ENCODE data around the gene CPLX1. TPM values are rescaled to one million over a fixed set of nuclear protein-coding genes. Genes with fewer than 3 reads are reported as not detected.
"Not testable (repeated sequence)": the region's sequence is repeated elsewhere in the genome, so short reads cannot be mapped to it uniquely, and the experiment has no call there.

CPLX1 gene
- total and polyA plus RNA-seq, 4 donors: 0.13 to 13.7 (median 2.8) TPM

DNA sequence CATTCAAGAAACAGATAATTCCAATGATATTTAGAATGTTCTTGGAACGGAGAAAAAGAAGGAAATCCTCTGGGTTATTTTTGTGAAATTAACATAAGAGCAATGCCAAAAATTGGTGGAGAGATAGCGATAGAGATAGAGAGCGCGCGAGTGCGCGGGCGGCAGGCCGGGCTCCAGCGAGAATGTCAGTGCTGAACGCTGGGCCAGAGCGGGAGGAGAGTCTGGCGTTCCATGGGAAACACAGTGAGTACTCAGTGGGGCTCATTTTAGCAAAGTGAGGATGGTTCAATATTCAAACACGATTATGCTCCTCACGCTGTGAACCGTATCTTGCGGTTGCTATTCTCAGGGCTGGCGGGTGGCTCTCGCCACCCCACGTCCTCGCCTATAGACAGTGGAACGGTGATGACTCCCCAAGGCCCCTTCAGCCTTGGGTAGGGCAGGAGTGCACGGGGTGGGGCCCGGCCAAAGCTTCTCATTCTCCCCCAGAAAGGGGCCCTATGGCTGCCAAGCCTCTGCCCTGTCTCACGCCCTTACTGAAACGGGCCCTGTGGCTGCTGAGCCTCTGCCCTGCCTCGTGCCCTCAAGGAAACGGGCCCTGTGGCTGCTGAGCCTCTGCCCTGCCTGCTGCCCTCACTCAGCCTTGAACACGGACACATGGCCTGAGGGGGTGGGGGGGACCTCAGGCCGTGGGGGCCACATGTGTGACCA, 16.9 kb downstream of the CPLX1 start:
- no peak overlapping the region for H3K27ac ChIP-seq (ENCODE audit: low read depth in 1 of 2, low read length in 2 of 2)
- ATAC-seq (ENCODE audit: low FRiP score) (peak; percentile 33), DNase-seq (peak in 1 of 2 donors; percentile 57)
- H3K27me3 ChIP-seq (ENCODE audit: control insufficient read depth in 1 of 2, insufficient read depth in 2 of 2, low read length in 1 of 2): no peaks in the 10 kb centered on the region
- peaks cover 4% of the 10 kb centered on the region for H3K9me3 ChIP-seq (ENCODE audit: control insufficient read depth, low read length)
- intact Hi-C loops (cut with DNase I): no loop called here
- no peaks in the 10 kb centered on the region for H3K4me1 ChIP-seq (ENCODE audit: control insufficient read depth in 1 of 2, insufficient read depth in 2 of 2, low read length in 2 of 2)
- 79 to 80% methylated on average over 30 of the region's 30 CpGs for WGBS, 2 donors
- no peaks in the 10 kb centered on the region for H3K36me3 ChIP-seq (ENCODE audit: control insufficient read depth in 1 of 2, insufficient read depth in 2 of 2, low read length in 1 of 2)
- H3K4me3 ChIP-seq (ENCODE audit: low read length in 2 of 2): no peak overlapping the region

DNA sequence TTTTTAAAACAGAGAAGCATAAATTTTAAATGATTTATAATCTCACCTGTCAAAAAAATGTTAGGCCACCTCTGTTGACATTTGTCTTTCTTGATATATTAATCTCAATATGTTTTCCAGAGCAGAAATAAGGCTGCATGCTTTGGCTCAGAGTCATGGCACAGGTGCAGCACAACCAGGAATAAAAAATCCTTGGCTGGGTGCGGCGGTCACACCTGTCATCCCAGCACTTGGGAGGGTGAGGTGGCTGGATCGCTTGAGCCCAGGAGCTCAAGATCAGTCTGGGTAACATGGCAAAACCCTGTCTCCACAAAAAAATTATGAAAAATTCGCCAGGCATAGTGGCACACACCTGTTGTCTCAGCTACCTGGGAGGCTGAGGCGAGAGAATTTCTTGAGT, 18.1 kb downstream of the CPLX1 start:
- WGBS, 2 donors: 81 to 83% methylated on average over 5 of the region's 5 CpGs
- H3K36me3 ChIP-seq (ENCODE audit: control insufficient read depth in 1 of 2, insufficient read depth in 2 of 2, low read length in 1 of 2): no peaks in the 10 kb centered on the region
- H3K4me1 ChIP-seq (ENCODE audit: control insufficient read depth in 1 of 2, insufficient read depth in 2 of 2, low read length in 2 of 2): no peaks in the 10 kb centered on the region
- ATAC-seq (ENCODE audit: low FRiP score) (no peak), DNase-seq (peak in 1 of 2 donors; percentile 39)
- intact Hi-C loops (cut with DNase I): no loop called here
- no peaks in the 10 kb centered on the region for H3K27me3 ChIP-seq (ENCODE audit: control insufficient read depth in 1 of 2, insufficient read depth in 2 of 2, low read length in 1 of 2)
- peaks cover 4% of the 10 kb centered on the region for H3K9me3 ChIP-seq (ENCODE audit: control insufficient read depth, low read length)
- no peak overlapping the region for H3K27ac ChIP-seq (ENCODE audit: low read depth in 1 of 2, low read length in 2 of 2)
- no peak overlapping the region for H3K4me3 ChIP-seq (ENCODE audit: low read length in 2 of 2)

DNA sequence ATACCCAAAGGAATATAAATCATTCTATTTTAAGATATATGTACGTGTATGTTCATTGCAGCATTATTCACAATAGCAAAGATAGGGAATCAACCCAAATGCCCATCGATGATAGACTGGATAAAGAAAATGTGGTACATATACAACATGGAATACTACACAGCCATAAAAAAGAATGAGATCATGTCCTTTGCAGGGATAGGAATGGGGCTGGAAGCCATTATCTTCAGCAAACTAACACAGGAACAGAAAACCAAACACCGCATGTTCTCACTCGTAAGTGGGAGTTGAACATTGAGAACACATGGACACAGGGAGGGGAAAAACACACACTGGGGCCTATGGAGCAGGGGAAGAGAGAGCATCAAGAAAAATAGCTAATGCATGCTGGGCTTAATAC, 18.9 kb downstream of the CPLX1 start:
- ATAC-seq (ENCODE audit: low FRiP score); H3K4me3 ChIP-seq (ENCODE audit: low read length in 2 of 2); H3K9me3 ChIP-seq (ENCODE audit: control insufficient read depth, low read length); H3K27ac ChIP-seq (ENCODE audit: low read depth in 1 of 2, low read length in 2 of 2); H3K27me3 ChIP-seq (ENCODE audit: control insufficient read depth in 1 of 2, insufficient read depth in 2 of 2, low read length in 1 of 2); intact Hi-C loops (cut with DNase I); H3K36me3 ChIP-seq (ENCODE audit: control insufficient read depth in 1 of 2, insufficient read depth in 2 of 2, low read length in 1 of 2); DNase-seq; H3K4me1 ChIP-seq (ENCODE audit: control insufficient read depth in 1 of 2, insufficient read depth in 2 of 2, low read length in 2 of 2): not testable (repeated sequence)
- 73 to 80% methylated on average over 4 of the region's 4 CpGs for WGBS, 2 donors

DNA sequence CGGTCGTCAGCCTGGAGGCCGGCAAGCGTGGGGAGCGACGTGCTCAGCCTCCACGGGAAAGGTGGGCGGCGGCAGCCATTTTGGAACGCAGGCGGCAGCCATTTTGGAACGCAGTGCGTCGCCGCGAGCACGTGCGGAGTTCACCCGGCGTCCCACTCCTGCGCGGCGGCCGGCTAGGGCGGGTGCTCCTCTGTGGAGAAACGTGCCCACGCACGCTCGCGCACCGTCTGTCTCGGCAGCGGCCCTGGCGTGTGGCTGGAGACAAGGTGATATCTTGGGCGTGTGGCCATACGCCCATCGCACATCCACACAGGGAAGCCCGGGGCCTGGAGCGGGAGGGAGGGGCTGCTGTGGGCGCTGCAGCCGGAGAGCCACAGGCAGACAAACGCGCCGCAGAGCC, 21.1 kb downstream of the CPLX1 start:
- peaks cover 6% of the 10 kb centered on the region for H3K9me3 ChIP-seq (ENCODE audit: control insufficient read depth, low read length)
- H3K27ac ChIP-seq (ENCODE audit: low read depth in 1 of 2, low read length in 2 of 2): no peak overlapping the region
- no peaks in the 10 kb centered on the region for H3K4me1 ChIP-seq (ENCODE audit: control insufficient read depth in 1 of 2, insufficient read depth in 2 of 2, low read length in 2 of 2)
- WGBS, 2 donors: 70 to 82% methylated on average over 44 of the region's 44 CpGs
- no peak overlapping the region for H3K4me3 ChIP-seq (ENCODE audit: low read length in 2 of 2)
- H3K27me3 ChIP-seq (ENCODE audit: control insufficient read depth in 1 of 2, insufficient read depth in 2 of 2, low read length in 1 of 2): no peaks in the 10 kb centered on the region
- intact Hi-C loops (cut with DNase I): no loop called here
- peak in 1 of 2 donors; percentile 75 for DNase-seq
- no peak for ATAC-seq (ENCODE audit: low FRiP score)
- no peaks in the 10 kb centered on the region for H3K36me3 ChIP-seq (ENCODE audit: control insufficient read depth in 1 of 2, insufficient read depth in 2 of 2, low read length in 1 of 2)

DNA sequence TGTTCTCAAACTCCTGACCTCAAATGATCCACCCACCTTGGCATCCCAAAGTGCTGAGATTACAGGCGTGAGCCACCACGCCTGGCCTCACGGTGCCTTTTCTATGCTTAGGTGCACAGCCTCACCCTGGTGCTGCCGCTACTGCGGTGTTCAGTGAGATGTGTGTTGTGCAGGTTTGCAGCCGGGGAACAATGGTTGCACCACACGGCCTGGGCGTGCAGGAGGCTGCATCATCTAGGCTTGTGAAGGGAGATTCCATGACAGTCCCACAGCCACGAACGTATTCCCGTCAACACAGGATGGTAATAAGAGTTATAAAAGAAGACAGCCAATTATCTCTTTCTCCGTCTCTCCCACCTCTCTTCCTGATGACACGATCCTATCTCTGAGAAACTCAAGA, 22.0 kb downstream of the CPLX1 start:
- intact Hi-C loops (cut with DNase I): no loop called here
- no peak overlapping the region for H3K4me3 ChIP-seq (ENCODE audit: low read length in 2 of 2)
- WGBS, 2 donors: 93% methylated on average over 13 of the region's 13 CpGs
- no peaks in the 10 kb centered on the region for H3K27me3 ChIP-seq (ENCODE audit: control insufficient read depth in 1 of 2, insufficient read depth in 2 of 2, low read length in 1 of 2)
- no peak for ATAC-seq (ENCODE audit: low FRiP score)
- H3K9me3 ChIP-seq (ENCODE audit: control insufficient read depth, low read length): peaks cover 6% of the 10 kb centered on the region
- no peaks in the 10 kb centered on the region for H3K4me1 ChIP-seq (ENCODE audit: control insufficient read depth in 1 of 2, insufficient read depth in 2 of 2, low read length in 2 of 2)
- H3K36me3 ChIP-seq (ENCODE audit: control insufficient read depth in 1 of 2, insufficient read depth in 2 of 2, low read length in 1 of 2): no peaks in the 10 kb centered on the region
- no peak overlapping the region for H3K27ac ChIP-seq (ENCODE audit: low read depth in 1 of 2, low read length in 2 of 2)
- DNase-seq: peak in 1 of 2 donors; percentile 24

DNA sequence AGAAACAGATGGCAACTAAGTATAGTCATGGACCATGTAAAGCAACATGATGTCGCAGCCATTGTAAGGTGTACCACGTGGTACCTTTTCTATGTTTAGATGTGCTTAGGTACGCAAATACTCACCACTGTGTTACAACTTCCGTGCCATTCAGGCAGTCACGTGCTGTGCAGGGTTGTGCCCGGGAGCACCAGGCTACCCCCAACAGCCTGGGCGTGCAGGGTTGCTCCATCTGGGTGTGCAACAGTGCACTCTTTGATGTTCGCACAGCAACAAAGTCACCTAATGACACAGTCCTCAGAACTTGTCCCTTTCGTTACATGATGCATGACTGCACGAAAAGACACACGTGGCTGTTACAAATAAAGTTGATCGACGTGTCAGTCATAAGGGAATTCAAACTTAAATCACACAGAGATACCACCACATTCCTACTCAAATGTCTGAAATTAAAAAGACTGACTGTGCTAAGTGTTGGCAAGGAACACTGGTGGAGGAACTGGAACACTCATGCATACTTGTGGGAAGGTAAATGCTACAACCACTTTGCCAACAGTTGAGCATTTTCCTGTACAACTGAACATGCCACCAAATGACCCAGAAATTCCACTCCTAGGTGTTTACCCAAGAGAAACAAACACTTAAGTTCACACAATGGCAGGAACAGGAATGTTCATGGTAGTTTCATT, 24.3 kb downstream of the CPLX1 start:
- WGBS, 2 donors: 88 to 89% methylated on average over 13 of the region's 13 CpGs
- H3K4me1 ChIP-seq (ENCODE audit: control insufficient read depth in 1 of 2, insufficient read depth in 2 of 2, low read length in 2 of 2): no peaks in the 10 kb centered on the region
- H3K27me3 ChIP-seq (ENCODE audit: control insufficient read depth in 1 of 2, insufficient read depth in 2 of 2, low read length in 1 of 2): no peaks in the 10 kb centered on the region
- H3K27ac ChIP-seq (ENCODE audit: low read depth in 1 of 2, low read length in 2 of 2): no peak overlapping the region
- H3K36me3 ChIP-seq (ENCODE audit: control insufficient read depth in 1 of 2, insufficient read depth in 2 of 2, low read length in 1 of 2): no peaks in the 10 kb centered on the region
- peaks cover 6% of the 10 kb centered on the region for H3K9me3 ChIP-seq (ENCODE audit: control insufficient read depth, low read length)
- intact Hi-C loops (cut with DNase I): no loop called here
- no peak overlapping the region for H3K4me3 ChIP-seq (ENCODE audit: low read length in 2 of 2)
- no peak for ATAC-seq (ENCODE audit: low FRiP score)
- peak in 1 of 2 donors; percentile 58 for DNase-seq

DNA sequence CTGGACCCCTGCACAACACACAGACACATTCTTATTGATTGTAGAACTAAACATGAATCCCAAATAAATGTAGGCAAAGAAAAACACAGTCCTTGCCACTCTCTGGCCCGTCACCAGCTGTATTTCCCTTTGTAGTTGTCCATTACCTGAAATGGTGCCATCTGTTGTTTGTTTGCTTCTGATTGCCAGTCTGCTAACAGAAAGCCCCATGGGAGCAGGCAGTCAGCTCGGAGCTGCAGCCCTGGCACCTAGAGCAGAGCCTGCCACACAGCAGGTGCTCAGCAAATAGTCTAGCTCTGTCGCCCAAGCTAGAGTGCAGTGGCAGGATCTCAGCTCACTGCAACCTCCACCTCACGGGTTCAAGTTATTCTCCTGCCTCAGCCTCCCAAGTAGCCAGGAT, 28.9 kb downstream of the CPLX1 start:
- Histone ChIP-seq H3K4me1 (ENCODE audit: control insufficient read depth in 1 of 2, insufficient read depth in 2 of 2, low read length in 2 of 2) (no peaks in the 10 kb centered on the region), H3K4me3 (ENCODE audit: low read length in 2 of 2) (no peak overlapping the region), H3K27ac (ENCODE audit: low read depth in 1 of 2, low read length in 2 of 2) (no peak overlapping the region), H3K27me3 (ENCODE audit: control insufficient read depth in 1 of 2, insufficient read depth in 2 of 2, low read length in 1 of 2) (no peaks in the 10 kb centered on the region), H3K9me3 (ENCODE audit: control insufficient read depth, low read length) (peaks cover 3% of the 10 kb centered on the region), H3K36me3 (ENCODE audit: control insufficient read depth in 1 of 2, insufficient read depth in 2 of 2, low read length in 1 of 2) (no peaks in the 10 kb centered on the region)
- intact Hi-C loops (cut with DNase I): no loop called here
- DNase-seq: peak; percentile 9 to 21
- no peak for ATAC-seq (ENCODE audit: low FRiP score)
- 74 to 81% methylated on average over 4 of the region's 4 CpGs for WGBS, 2 donors

DNA sequence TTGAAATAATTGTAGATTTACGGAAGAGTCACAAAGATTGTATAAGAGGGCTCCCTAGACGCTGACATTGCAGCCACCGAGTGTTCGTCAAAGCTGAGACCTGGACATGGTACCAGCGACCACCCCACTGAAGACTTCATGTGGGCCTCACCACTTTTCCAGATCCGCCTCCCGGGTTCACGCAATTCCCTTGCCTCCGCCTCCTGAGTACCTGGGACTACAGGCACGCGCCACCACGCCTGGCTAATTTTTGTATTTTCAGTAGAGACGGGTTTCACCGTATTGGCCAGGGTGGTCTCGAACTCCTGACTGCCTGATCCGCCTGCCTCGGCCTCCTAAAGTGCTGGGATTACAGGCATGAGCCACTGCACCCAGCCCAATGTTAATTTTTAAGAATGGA, 29.7 kb downstream of the CPLX1 start:
- ATAC-seq (ENCODE audit: low FRiP score): no peak
- intact Hi-C loops (cut with DNase I): no loop called here

DNA sequence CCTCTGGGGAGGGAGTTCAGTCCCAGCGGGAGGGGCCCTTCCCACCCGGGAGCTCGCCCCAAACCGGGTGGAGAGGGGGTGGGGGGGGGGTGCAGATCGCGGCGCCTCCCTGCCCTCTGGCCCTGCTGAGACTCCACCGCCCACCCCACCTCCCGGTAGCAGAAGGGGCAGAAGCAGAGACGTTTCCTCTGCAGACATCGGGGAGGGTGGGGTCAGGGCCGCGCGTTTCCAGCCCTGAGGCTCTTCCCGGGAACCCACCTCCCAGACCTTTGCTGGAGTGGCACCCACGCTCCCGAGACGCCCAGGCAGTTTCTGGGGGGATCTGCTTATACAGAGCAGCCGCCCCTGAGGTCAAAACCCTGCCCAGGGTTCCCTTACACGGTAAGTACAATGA, 30.2 kb downstream of the CPLX1 start:
- Histone ChIP-seq H3K4me3 (ENCODE audit: low read length in 2 of 2) (no peak overlapping the region), H3K4me1 (ENCODE audit: control insufficient read depth in 1 of 2, insufficient read depth in 2 of 2, low read length in 2 of 2) (no peaks in the 10 kb centered on the region), H3K9me3 (ENCODE audit: control insufficient read depth, low read length) (no peaks in the 10 kb centered on the region), H3K27ac (ENCODE audit: low read depth in 1 of 2, low read length in 2 of 2) (no peak overlapping the region), H3K36me3 (ENCODE audit: control insufficient read depth in 1 of 2, insufficient read depth in 2 of 2, low read length in 1 of 2) (no peaks in the 10 kb centered on the region), H3K27me3 (ENCODE audit: control insufficient read depth in 1 of 2, insufficient read depth in 2 of 2, low read length in 1 of 2) (no peaks in the 10 kb centered on the region)
- ATAC-seq (ENCODE audit: low FRiP score) (no peak), DNase-seq (peak; percentile 26 to 51)
- intact Hi-C loops (cut with DNase I): no loop called here
- 12% methylated on average over 19 to 20 of the region's 20 CpGs for WGBS, 2 donors

More for the DNA sequence above, 29.7 kb downstream of the CPLX1 start:
- Histone ChIP-seq H3K27ac (ENCODE audit: low read depth in 1 of 2, low read length in 2 of 2) (no peak overlapping the region), H3K36me3 (ENCODE audit: control insufficient read depth in 1 of 2, insufficient read depth in 2 of 2, low read length in 1 of 2) (no peaks in the 10 kb centered on the region), H3K9me3 (ENCODE audit: control insufficient read depth, low read length) (no peaks in the 10 kb centered on the region), H3K4me3 (ENCODE audit: low read length in 2 of 2) (no peak overlapping the region), H3K27me3 (ENCODE audit: control insufficient read depth in 1 of 2, insufficient read depth in 2 of 2, low read length in 1 of 2) (no peaks in the 10 kb centered on the region), H3K4me1 (ENCODE audit: control insufficient read depth in 1 of 2, insufficient read depth in 2 of 2, low read length in 2 of 2) (no peaks in the 10 kb centered on the region)
- peak; percentile 10 to 40 for DNase-seq
- WGBS, 2 donors: 92 to 93% methylated on average over 17 of the region's 17 CpGs

Measured in aorta (tissue), 5 donors.